ENCODE results near the gene ISYNA1. TPM values are rescaled to one million over a fixed set of nuclear protein-coding genes. Genes with fewer than 3 reads are reported as not detected.

ISYNA1 gene
- total RNA-seq, 1 donor from 2014 or later = 50.9 TPM

DNA sequence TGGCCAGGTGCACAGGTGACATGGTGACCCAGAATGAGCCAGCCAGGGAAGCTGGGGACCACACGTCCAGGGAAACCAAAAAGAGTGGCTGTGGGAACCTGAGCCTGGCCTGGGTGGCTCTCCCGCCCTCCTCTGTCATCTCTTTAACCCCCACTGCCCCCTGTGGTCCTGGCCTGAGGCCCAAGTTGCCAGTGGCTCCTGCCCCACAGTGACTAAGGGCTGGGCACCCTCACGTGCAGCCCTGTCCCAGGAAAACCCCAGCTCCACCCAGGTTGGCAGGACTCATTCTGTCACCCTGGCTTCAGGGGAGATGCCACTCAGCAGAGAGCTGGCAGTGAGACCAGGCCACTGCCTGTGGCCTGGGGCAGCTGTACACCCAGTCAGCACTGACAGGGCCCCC lies 30.6 kb upstream of the ISYNA1 start:
- no peak for DNase-seq (ENCODE audit: extremely low read depth, low read depth, low spot score)

DNA sequence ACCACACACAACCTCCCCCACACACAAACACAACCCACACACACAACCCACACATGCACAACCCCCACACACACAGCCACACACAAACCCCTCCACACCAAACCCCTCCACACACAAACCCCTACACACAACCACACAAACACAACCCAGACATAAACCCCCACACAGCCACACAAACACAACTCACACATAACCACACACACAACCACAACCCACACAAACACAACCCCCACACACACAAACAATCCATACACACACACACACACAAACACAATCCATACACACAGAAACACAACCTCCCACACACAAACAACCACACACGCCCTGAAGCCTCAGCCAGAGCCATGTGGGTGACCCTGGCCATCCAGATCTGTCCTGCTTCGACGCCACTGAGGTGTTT lies 30.0 kb upstream of the ISYNA1 start:
- DNase-seq (ENCODE audit: extremely low read depth, low read depth, low spot score) = no peak

DNA sequence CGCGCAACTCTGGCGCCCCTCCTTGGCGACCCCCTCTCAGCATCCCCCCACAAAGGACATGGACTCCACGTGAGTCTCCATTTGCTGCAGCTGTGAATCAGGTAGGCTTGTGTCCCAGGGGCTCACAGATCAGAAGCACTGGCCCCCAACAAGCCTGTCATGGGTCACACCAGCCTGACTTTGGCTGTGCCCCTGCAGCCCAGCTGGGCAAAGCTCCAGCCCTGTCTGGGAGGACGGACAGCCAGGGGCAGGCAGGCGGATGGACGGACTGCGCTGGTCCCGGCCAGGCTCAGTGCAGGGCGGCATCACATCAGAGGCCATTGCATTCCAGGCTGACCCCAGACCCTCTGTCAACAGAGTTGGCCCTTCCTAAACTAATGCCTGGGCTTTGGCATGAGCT lies 28.4 kb upstream of the ISYNA1 start:
- no peak for DNase-seq (ENCODE audit: extremely low read depth, low read depth, low spot score)

DNA sequence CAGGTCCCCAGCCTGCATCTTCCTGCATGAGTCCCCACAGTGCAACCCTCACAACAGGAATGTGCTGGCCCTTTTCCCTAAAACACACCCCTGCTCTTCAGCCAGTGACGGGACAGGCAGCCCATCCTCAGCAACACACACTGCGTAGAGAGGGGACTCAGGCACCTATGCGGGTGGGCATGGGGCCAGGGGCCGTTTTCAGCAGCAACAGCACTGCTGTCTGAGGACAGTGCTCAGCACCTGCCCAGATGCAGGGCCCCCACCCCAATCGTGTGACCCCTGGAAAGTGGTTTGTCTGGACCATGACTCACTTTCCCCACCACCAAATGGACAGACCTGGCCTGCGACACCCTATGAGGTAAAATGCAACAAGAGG lies 28.0 kb upstream of the ISYNA1 start:
- no peak for DNase-seq (ENCODE audit: extremely low read depth, low read depth, low spot score)

DNA sequence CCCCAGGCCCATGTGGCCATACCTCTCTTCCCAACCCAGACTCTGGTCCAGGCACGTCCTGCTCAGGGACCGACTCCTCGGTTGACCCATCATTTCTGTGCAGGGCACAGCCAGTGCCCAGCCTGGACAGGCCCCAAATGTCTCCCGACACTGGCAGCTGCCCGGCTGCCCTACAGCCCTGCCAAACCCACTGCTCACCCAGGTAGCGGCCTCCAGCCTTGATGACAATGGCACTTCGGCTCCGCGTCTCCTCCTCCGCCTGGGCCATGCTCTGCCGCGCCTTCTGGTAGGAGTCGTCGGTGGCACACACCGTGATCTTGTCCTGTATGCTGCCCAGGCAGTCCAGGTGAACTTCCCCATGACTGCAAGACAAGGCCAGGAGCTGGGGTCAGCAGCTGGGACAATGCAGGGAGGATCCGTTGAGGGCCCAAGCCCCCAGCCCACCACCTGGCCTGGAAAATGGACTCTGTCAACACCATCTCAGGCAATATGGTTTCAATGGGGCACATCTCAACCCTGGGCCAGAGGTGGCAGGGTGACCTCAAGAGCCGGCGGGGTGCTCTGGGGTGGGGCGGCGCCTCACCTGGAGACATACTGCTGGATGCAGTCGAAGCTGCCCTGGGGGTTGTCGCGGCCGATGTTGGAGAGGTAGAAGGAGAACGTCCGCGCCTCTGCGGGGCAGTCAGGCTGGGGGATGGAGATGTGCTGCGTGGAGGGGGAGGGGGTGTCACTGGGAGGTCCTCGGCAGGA lies 27.5 kb upstream of the ISYNA1 start:
- DNase-seq (ENCODE audit: extremely low read depth, low read depth, low spot score) = no peak

- no peak for DNase-seq (ENCODE audit: extremely low read depth, low read depth, low spot score)
Observed at GRCh38 chr19:18464646-18465045, 26.7 kb upstream of the ISYNA1 start.

GRCh38 chr19:18461471-18461870 lies 23.5 kb upstream of the ISYNA1 start:
- no peak for DNase-seq (ENCODE audit: extremely low read depth, low read depth, low spot score)

DNA sequence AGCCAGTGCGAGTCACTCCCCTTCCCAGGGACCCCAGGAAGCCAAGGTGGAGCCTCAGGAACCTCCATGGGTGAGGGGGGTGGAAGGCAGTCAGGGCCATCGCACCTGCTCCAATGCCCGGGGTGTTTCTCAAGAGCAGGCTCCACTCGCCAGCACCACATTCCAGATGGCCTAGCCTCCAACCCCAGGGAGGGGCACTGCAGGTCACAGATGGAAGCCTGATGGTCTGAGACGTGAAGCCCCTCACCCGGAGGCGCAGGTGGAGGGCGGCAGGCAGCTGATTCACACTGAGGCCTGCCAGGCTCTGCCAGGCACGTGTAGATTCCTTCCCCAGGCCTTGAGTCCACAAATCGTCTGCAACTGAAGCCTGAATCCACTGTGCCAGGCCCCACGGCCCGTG lies 23.0 kb upstream of the ISYNA1 start:
- DNase-seq (ENCODE audit: extremely low read depth, low read depth, low spot score) = no peak

- no peak for DNase-seq (ENCODE audit: extremely low read depth, low read depth, low spot score)
Observed at GRCh38 chr19:18457483-18458331, 19.8 kb upstream of the ISYNA1 start.

- no peak for DNase-seq (ENCODE audit: extremely low read depth, low read depth, low spot score)
Observed at GRCh38 chr19:18456974-18457373, 19.0 kb upstream of the ISYNA1 start.

DNA sequence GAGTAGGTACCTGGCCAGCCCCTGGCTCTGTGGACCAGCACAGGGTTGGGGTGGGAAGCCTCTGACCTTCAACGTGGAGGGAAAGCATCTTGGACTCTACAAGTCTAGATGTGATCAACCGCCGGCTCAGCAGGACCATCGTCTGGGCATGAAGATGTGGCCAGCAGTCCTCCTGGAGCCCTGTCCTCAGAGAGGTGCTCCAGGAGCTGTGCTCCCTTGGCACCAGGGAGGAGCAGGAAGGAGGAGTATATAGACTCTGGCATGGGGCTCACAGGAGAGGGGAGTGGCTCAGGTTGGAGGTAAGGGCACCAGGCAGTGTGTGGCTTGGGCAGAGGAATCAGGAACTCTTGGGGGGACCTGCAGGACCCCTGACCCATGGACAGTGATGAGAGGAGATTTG lies 18.3 kb upstream of the ISYNA1 start:
- no peak for DNase-seq (ENCODE audit: extremely low read depth, low read depth, low spot score)

GRCh38 chr19:18453269-18454024 lies 15.5 kb upstream of the ISYNA1 start:
- no peak for DNase-seq (ENCODE audit: extremely low read depth, low read depth, low spot score)

- DNase-seq (ENCODE audit: extremely low read depth, low read depth, low spot score) = no peak
Observed at GRCh38 chr19:18452386-18452785, 14.5 kb upstream of the ISYNA1 start.

DNA sequence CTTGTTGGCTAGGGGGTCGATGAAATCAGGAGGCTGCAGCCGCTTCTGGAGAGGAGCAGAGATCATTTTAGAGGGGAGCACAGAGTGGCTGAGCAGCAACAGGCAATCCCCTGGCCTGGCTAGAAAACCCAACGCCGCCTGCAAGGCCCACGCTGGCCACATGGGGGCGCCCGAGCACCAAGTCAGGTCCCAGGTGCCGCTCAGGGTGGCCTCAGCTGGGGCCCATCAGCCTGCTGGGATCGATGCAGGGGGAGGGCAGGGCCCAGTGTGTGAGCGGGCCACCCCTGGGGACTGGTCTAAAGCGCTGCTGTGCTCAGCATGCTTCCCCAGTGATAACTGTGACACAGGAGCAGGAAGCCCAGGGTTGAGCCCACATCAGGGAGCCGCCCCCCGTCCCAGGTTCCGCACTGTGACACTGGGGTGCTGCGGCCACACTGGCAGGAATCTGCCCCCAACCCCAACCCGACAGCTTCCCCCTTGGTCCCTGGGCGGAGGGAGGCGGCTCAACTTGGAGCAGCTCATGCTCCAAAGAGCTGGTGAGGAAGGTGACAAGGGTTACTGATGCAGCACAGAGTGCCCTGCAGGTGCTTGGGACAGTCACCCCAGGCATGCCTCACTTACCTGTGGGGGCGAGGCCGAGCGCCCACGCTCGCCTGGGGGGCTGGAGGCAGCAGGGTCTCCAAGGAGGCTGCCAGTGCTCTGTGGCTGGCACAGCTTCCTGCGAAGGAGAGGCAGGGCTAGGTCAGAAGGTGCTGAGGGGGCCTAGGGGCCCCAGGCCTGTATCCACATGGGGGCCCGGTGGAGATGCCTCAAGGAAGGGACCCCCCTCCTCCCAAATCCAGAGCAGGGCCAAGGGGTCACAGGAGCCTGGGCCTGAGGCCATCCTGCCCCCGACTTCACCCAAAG lies 13.3 kb upstream of the ISYNA1 start:
- no peak for DNase-seq (ENCODE audit: extremely low read depth, low read depth, low spot score)

GRCh38 chr19:18450021-18450930 lies 12.3 kb upstream of the ISYNA1 start:
- DNase-seq (ENCODE audit: extremely low read depth, low read depth, low spot score) = no peak

- DNase-seq (ENCODE audit: extremely low read depth, low read depth, low spot score) = no peak
Observed at GRCh38 chr19:18449552-18449951, 11.6 kb upstream of the ISYNA1 start.

DNA sequence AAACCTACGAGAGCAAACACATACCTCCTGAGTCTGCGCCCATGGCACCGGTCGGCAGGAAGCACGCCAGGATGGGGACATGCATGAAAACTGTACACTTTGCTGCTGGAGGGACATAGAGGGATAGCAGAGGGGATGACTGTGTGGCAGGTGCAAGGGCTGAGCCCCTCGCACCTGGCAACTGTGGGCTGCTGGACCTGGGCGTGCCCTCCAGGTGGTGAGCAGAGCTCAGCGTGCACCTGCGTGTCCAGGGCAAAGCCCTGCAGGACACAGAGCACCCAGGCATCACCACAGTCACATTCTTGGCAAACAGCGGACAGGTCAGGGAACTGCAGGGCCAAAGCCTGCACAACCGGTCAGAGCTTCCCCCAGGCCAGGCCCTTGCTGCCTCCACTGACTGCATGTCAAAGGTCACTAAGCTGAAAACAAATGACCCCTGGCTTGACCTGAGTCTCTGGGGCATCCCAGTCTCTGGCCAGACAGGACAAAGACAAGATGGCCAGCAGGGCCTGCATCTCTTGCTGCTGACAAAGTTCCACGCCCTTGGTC lies 9.0 kb upstream of the ISYNA1 start:
- DNase-seq (ENCODE audit: extremely low read depth, low read depth, low spot score) = no peak

DNA sequence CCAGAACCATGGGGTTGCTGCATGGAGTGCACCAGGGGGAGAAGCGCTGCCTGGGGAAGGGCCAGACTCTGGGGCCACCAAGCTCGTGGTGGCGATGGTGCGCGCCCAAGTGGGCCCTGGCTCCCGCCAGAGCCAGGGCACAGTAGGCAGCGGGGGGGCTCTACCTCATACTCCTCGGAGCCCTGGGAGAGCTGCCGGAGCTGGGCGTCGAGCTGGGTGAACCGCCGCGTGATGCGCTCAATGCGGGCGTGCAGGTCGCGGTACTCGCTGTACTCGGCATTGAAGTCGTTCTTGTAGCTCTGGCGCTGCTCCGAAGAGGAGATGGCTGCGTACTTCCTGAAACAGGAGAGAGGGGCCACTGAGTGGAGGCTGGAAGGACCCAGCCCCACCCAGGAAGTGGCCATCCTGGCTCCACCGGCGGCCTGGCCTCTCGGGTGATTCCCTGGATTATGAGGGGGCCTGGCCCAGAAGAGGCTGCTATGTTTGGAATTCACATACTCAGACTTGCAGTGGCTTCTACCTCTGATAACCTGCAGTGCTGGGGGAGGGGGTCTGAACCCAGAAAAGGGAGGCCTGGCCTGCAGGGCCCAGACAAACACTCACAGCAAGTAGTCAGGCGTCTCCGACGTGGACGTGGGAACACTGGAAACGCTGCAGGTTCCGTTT lies 8.3 kb upstream of the ISYNA1 start:
- no peak for DNase-seq (ENCODE audit: extremely low read depth, low read depth, low spot score)
